A549 treated with Hydrocortisone at 1 μM for 4 hours (cell line): Measurements from ENCODE around the gene RBMXL2. TPM values are rescaled to one million over a fixed set of nuclear protein-coding genes. Genes with fewer than 3 reads are reported as not detected.

Experiments used
- total RNA-seq: library from RNA; stranded (reverse); fragments of 200-300 nt; extraction: Qiagen RNA extraction; gene quantifications from 5 replicates; pipeline ENCODE4 v1.2.3, GENCODE V29; 2022

RBMXL2 gene
- total RNA-seq: not detected in 5 replicates

DNA sequence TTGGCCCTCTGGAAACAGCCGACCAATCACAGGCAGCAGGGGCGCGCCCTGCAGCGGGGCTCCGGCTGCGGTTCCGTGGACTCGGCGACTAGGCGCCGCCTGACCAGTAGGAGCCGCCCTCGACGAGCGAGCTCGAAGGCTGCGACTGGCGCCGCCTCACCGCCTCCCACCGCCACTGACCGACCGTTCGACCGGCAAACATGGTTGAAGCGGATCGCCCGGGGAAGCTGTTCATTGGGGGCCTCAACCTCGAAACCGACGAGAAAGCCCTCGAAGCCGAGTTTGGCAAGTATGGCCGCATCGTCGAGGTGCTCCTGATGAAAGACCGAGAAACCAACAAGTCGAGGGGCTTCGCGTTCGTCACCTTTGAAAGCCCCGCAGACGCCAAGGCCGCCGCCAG is at the start of gene RBMXL2:
TSS of gene RBMXL2 (plus strand) at position 78 of the 400 bp plus-strand sequence. CDS start at position 201, 123 bp downstream.

Other genes starting within 250 kb of the RBMXL2 start
- gene OR10A5, start 243.3 kb upstream of the RBMXL2 start, total RNA-seq: not detected in 5 replicates
- not detected in 5 replicates for gene OR10A2, start 225.9 kb upstream of the RBMXL2 start, total RNA-seq
- not detected in 5 replicates for gene OR10A4, start 212.4 kb upstream of the RBMXL2 start, total RNA-seq
- gene OR2D2, start 196.5 kb upstream of the RBMXL2 start, total RNA-seq: not detected in 5 replicates
- gene OR2D3, start 168.0 kb upstream of the RBMXL2 start, total RNA-seq: not detected in 5 replicates
- gene ZNF215, start 162.6 kb upstream of the RBMXL2 start, total RNA-seq: 0.78 to 1.0 TPM (median 0.85 TPM) in 5 replicates
- 0.76 to 1.9 TPM (median 0.83 TPM) in 5 replicates for gene ZNF214, start 68.7 kb upstream of the RBMXL2 start, total RNA-seq
- gene NLRP14, start 68.5 kb upstream of the RBMXL2 start, total RNA-seq: not detected in 5 replicates
- gene SYT9, start 162.9 kb downstream of the RBMXL2 start, total RNA-seq: 0.07 to 0.22 TPM (median 0.17 TPM) in 5 replicates